PC-9 (cell line): ENCODE measurements around the gene MAPK10. TPM values are rescaled to one million over a fixed set of nuclear protein-coding genes. Genes with fewer than 3 reads are reported as not detected.

Source experiments
- BruUV-seq: library from RNA; stranded (reverse); fragments of 400-500 nt; replicated peaks from 2 replicates; lab custom pipeline; 2021; lab: Mats Ljungman, UMichigan
- CTCF ChIA-PET: fragments of 300-600 bp; sonication (Branson Sonifier 250); formaldehyde crosslinking; loops from one replicate; lab custom pipeline; 2022; ENCODE audit warnings: antibody characterized with exemption; lab: Charles Lee
- POLR2A ChIA-PET: fragments of 300-600 bp; sonication (Branson Sonifier 250); formaldehyde crosslinking; loops from one replicate; lab custom pipeline; 2022; ENCODE audit warnings: antibody characterized with exemption; ENCODE audit not compliant: unreplicated experiment; lab: Charles Lee
- DNase-seq, 2 experiments: peaks; one replicate each; pipeline versions ENCODE4 v3.0.0 to v3.0.0-alpha.2; 2015 to 2022; ENCODE audit warnings: mixed read lengths in 1 of 2
- H2AFZ ChIP-seq: fragments of 200-600 bp; sonication (generic); 2 replicates; pipeline ENCODE4 v1.8.1; 2017; ENCODE audit warnings: antibody characterized with exemption
- H3F3A ChIP-seq: fragments of 200-600 bp; sonication (generic); 2 replicates; pipeline ENCODE4 v1.8.1; 2017; ENCODE audit warnings: antibody characterized with exemption, mild to moderate bottlenecking, low read depth; ENCODE audit not compliant: insufficient read depth
- H3K27ac ChIP-seq: fragments of 200-600 bp; sonication (generic); 2 replicates; pipeline ENCODE4 v1.6.1; 2016; ENCODE audit warnings: mixed run types
- H3K27me3 ChIP-seq: fragments of 200-600 bp; sonication (generic); 2 replicates; pipeline ENCODE4 v1.6.1; 2016; ENCODE audit warnings: low read depth, mixed run types; ENCODE audit not compliant: insufficient read depth
- H3K36me3 ChIP-seq: fragments of 200-600 bp; sonication (generic); 2 replicates; pipeline ENCODE4 v1.6.1; 2016; ENCODE audit warnings: low read depth, mixed run types
- H3K4me1 ChIP-seq: fragments of 200-600 bp; sonication (generic); replicated peaks from 2 replicates; pipeline ENCODE4 v1.6.1; 2016; ENCODE audit warnings: mixed run types; ENCODE audit not compliant: insufficient read depth
- H3K4me2 ChIP-seq: fragments of 200-600 bp; sonication (generic); 2 replicates; pipeline ENCODE4 v1.6.1; 2017; ENCODE audit warnings: mixed run types
- H3K4me3 ChIP-seq: fragments of 200-600 bp; sonication (generic); 2 replicates; pipeline ENCODE4 v1.6.1; 2016; ENCODE audit warnings: mixed run types
- H3K79me2 ChIP-seq: fragments of 200-600 bp; sonication (generic); 2 replicates; pipeline ENCODE4 v1.6.1; 2017; ENCODE audit warnings: low read depth, mixed run types
- H3K9me2 ChIP-seq: fragments of 200-600 bp; sonication (generic); 2 replicates; pipeline ENCODE4 v1.8.1; 2017; ENCODE audit warnings: mild to moderate bottlenecking; ENCODE audit not compliant: insufficient read depth
- H3K9me3 ChIP-seq: fragments of 200-600 bp; sonication (generic); 2 replicates; pipeline ENCODE4 v1.8.1; 2016; ENCODE audit warnings: low read depth; ENCODE audit not compliant: insufficient read depth
- H4K20me1 ChIP-seq: fragments of 200-600 bp; sonication (generic); 2 replicates; pipeline ENCODE4 v1.8.1; 2017; ENCODE audit not compliant: insufficient read depth
- CTCF ChIP-seq: fragments of 200-600 bp; sonication (generic); conservative IDR thresholded peaks from 2 replicates; pipeline ENCODE4 v1.6.1; 2017; ENCODE audit warnings: mixed run types, antibody characterized with exemption, mild to moderate bottlenecking, moderate library complexity
- EZH2 ChIP-seq: fragments of 200-600 bp; sonication (generic); IDR thresholded peaks from 2 replicates; pipeline ENCODE4 v1.8.0; 2017; ENCODE audit warnings: antibody characterized with exemption, low read depth
- intact Hi-C: fragments of 100-400 bp; cut with micrococcal nuclease; formaldehyde crosslinking; loops from one replicate; pipeline ENCODE4 v1.10.0; 2022; ENCODE audit not compliant: unreplicated experiment
- total RNA-seq: library from RNA; stranded (reverse); gene quantifications from 2 replicates; pipeline ENCODE4 v1.2.3, GENCODE V29; 2021

Gene MAPK10
- total RNA-seq, 1 experiment from 2014 or later = 4.2 TPM

- no peak overlapping the region for H3K4me2 ChIP-seq
- H3K9me2 ChIP-seq = no peaks in the 10 kb centered on the region
- TF ChIP-seq EZH2 = no peak
- no peaks in the 10 kb centered on the region for H3K79me2 ChIP-seq
- no peaks in the 10 kb centered on the region for H3F3A ChIP-seq
- no peak overlapping the region for H3K4me3 ChIP-seq
- ChIA-PET CTCF (interaction anchor here (0.7 kb wide), 1 partner anchor 394 kb away, joined by 3 read pairs; no protein-coding TSS in a partner anchor), POLR2A (no interaction called here)
- no peak overlapping the region for H3K27ac ChIP-seq
- H2AFZ ChIP-seq = no peak overlapping the region
- no peaks in the 10 kb centered on the region for H3K36me3 ChIP-seq
- no peaks in the 10 kb centered on the region for H3K27me3 ChIP-seq
- no peak for DNase-seq
- H3K9me3 ChIP-seq = no peaks in the 10 kb centered on the region
- H4K20me1 ChIP-seq = no peaks in the 10 kb centered on the region
- H3K4me1 ChIP-seq = no peaks in the 10 kb centered on the region
- intact Hi-C loops = no loop called here
- BruUV-seq = no TSS peak
Observed at GRCh38 chr4:86300516-86300915, 59.3 kb downstream of the MAPK10 start.

- Histone ChIP-seq H3K27me3 (no peaks in the 10 kb centered on the region), H3K79me2 (no peaks in the 10 kb centered on the region), H3K9me2 (no peaks in the 10 kb centered on the region), H3K4me1 (no peaks in the 10 kb centered on the region), H4K20me1 (no peaks in the 10 kb centered on the region), H2AFZ (no peak overlapping the region), H3K36me3 (no peaks in the 10 kb centered on the region), H3K4me3 (no peak overlapping the region), H3F3A (no peaks in the 10 kb centered on the region), H3K27ac (no peak overlapping the region), H3K9me3 (no peaks in the 10 kb centered on the region), H3K4me2 (no peak overlapping the region)
- BruUV-seq = no TSS peak
- POLR2A ChIA-PET = no interaction called here
- no peak for DNase-seq
- intact Hi-C loops = no loop called here
- CTCF ChIA-PET = no interaction called here
- TF ChIP-seq CTCF = no peak
- no peak for TF ChIP-seq EZH2
Observed at GRCh38 chr4:86296865-86297264, 63.0 kb downstream of the MAPK10 start.

GRCh38 chr4:86294883-86295282 lies 65.0 kb downstream of the MAPK10 start:
- CTCF ChIA-PET = interaction anchor here (0.6 kb wide), 1 partner anchor 1357 kb away, joined by 4 read pairs; no protein-coding TSS in a partner anchor
- no peak overlapping the region for H3K27ac ChIP-seq
- TF ChIP-seq CTCF (no peak), EZH2 (no peak)

GRCh38 chr4:86291180-86291579 lies 68.7 kb downstream of the MAPK10 start:
- H3K79me2 ChIP-seq = no peaks in the 10 kb centered on the region
- CTCF ChIA-PET = no interaction called here
- no peak overlapping the region for H3K4me2 ChIP-seq
- no peak overlapping the region for H2AFZ ChIP-seq
- H3K4me3 ChIP-seq = no peak overlapping the region
- no peaks in the 10 kb centered on the region for H3K4me1 ChIP-seq
- no peak overlapping the region for H3K27ac ChIP-seq
- POLR2A ChIA-PET = no interaction called here
- H3F3A ChIP-seq = no peaks in the 10 kb centered on the region
- H3K27me3 ChIP-seq = no peaks in the 10 kb centered on the region
- no peaks in the 10 kb centered on the region for H3K9me2 ChIP-seq
- intact Hi-C loops = no loop called here
- no peak for TF ChIP-seq EZH2
- TF ChIP-seq CTCF = no peak
- no TSS peak for BruUV-seq
- H3K36me3 ChIP-seq = no peaks in the 10 kb centered on the region
- no peaks in the 10 kb centered on the region for H4K20me1 ChIP-seq
- no peak for DNase-seq
- H3K9me3 ChIP-seq = no peaks in the 10 kb centered on the region

More at GRCh38 chr4:86294883-86295282, 65.0 kb downstream of the MAPK10 start:
- intact Hi-C loops = no loop called here
- H3K27me3 ChIP-seq = no peaks in the 10 kb centered on the region
- no peaks in the 10 kb centered on the region for H3K79me2 ChIP-seq
- no TSS peak for BruUV-seq
- H3K9me3 ChIP-seq = no peaks in the 10 kb centered on the region
- H4K20me1 ChIP-seq = no peaks in the 10 kb centered on the region
- POLR2A ChIA-PET = no interaction called here
- no peak overlapping the region for H3K4me2 ChIP-seq
- no peaks in the 10 kb centered on the region for H3K4me1 ChIP-seq
- H3K36me3 ChIP-seq = no peaks in the 10 kb centered on the region
- H3K4me3 ChIP-seq = no peak overlapping the region
- no peak for DNase-seq
- H3F3A ChIP-seq = no peaks in the 10 kb centered on the region
- H3K9me2 ChIP-seq = no peaks in the 10 kb centered on the region
- H2AFZ ChIP-seq = no peak overlapping the region
